H1 (cell line): ENCODE measurements around the gene HLA-DRB1. TPM values are rescaled to one million over a fixed set of nuclear protein-coding genes. Genes with fewer than 3 reads are reported as not detected.

Experiments
- KDM4A ChIP-seq: IDR thresholded peaks from one replicate; pipeline ENCODE4 v1.7.1; 2012; ENCODE audit warnings: low read depth, mild to moderate bottlenecking, moderate library complexity, low read length, inconsistent platforms; ENCODE audit not compliant: severe bottlenecking
- polyA plus RNA-seq, 7 experiments: library from polyadenylated mRNA; depleted of rRNA in 3 of 7; stranded (reverse) in 5 of 7; unstranded in 2 of 7; fragments of >200 nt in 5 of 7; fragments of 200-250 nt in 2 of 7; gene quantifications; 1 replicate in 5 of 7; 2 replicates in 1 of 7; 4 replicates in 1 of 7; pipeline versions ENCODE4 v1.2.1 to v1.2.3, GENCODE V29; 2011 to 2013; ENCODE audit warnings: missing spikeins in 2 of 7, mixed read lengths in 2 of 7
- total RNA-seq: library from RNA; stranded (reverse); fragmentation: NEBNext Ultra II Directional; extraction: Animal tissue kit (Norgen Biotek cat#: 25700); gene quantifications from 2 replicates; pipeline ENCODE4 v1.2.1, GENCODE V29; 2021

Gene HLA-DRB1
- total and polyA plus RNA-seq, 2 of the 8 experiments (the other 6 are each of a cell fraction or from before 2014, with no cell fraction given), result 6.7 to 7.5 TPM

DNA sequence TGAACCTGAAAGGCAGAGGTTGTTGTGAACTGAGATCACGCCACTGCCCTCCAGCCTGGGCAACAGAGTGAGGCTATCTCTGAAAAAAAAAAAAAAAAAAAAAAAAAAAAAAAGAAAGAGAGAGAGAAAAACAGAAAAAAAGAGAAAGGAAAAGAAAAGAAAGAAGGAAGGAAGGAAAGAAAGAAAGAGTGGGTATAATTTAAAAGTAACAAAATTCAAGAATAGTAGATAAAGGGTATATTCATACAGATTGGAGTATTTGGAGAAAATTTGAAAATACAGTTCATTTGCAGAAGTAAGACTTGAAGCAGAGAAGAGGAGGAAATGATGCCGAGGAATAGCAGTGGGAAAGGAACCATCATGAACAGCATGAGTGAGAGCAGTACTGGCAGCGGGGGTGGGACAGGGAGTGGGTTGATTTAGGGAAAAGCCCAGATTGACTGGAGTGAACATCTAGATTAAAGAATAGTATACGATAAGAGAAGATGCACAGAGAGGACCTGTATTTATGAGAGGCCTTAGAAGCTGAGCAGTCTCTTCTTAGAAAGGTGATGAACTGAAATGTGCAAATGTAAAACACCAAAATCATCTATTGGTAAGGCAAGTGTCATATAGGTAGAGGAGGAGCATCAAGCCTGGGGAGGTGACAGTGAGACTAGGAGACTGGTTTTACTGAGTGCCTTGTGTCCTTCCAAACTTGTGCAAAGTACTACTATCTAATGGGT is 17.8 kb upstream of the HLA-DRB1 start (continued):
- TF ChIP-seq KDM4A, result no peak
